Ascending aorta (tissue), 2 donors: ENCODE results near the gene TRIM2. TPM values are rescaled to one million over a fixed set of nuclear protein-coding genes. Genes with fewer than 3 reads are reported as not detected.

Experiments used
- DNase-seq, 2 donors: peaks; one replicate each; pipeline ENCODE4 v3.0.0-alpha.2; 2019; ENCODE audit warnings: low spot score in 2 of 2
- H3K27ac ChIP-seq, 2 donors: fragments of 200-600 bp; sonication (generic); one replicate each; pipeline ENCODE4 v1.5.1; 2016 to 2017; ENCODE audit warnings: mild to moderate bottlenecking in 1 of 2
- H3K27me3 ChIP-seq: fragments of 200-600 bp; sonication (generic); one replicate; pipeline ENCODE4 v1.5.1; 2017
- H3K36me3 ChIP-seq, 2 donors: fragments of 200-600 bp; sonication (generic); one replicate each; pipeline ENCODE4 v1.5.1; 2016
- H3K4me1 ChIP-seq, 2 donors: fragments of 200-600 bp; sonication (generic); one replicate each; pipeline ENCODE4 v1.5.1; 2016 to 2017; ENCODE audit warnings: mild to moderate bottlenecking in 1 of 2
- H3K4me3 ChIP-seq, 2 donors: fragments of 200-600 bp; sonication (generic); one replicate each; pipeline ENCODE4 v1.5.1; 2016 to 2017; ENCODE audit warnings: mild to moderate bottlenecking in 1 of 2
- H3K9me3 ChIP-seq, 2 donors: fragments of 200-600 bp; sonication (generic); one replicate each; pipeline ENCODE4 v1.5.1; 2016
- CTCF ChIP-seq, 3 experiments: fragments of 200-600 bp in 2 of 3; fragments of 450-650 bp in 1 of 3; sonication (generic) in 2 of 3; IDR thresholded peaks; one replicate each; pipeline ENCODE4 v1.5.1; 2016 to 2019; ENCODE audit warnings: antibody characterized with exemption in 3 of 3, mild to moderate bottlenecking in 1 of 3, moderate library complexity in 1 of 3
- intact Hi-C: fragments of 100-400 bp; cut with DNase I; formaldehyde crosslinking; loops from one replicate; pipeline ENCODE4 v1.15.1; 2023
- total RNA-seq: library from RNA; depleted of rRNA; stranded (reverse); fragments of >200 nt; gene quantifications from one replicate; pipeline ENCODE4 v1.1.0, GENCODE V29; 2016

The TRIM2 gene
- total RNA-seq, 1 donor from 2014 or later, result 33.3 TPM

DNA sequence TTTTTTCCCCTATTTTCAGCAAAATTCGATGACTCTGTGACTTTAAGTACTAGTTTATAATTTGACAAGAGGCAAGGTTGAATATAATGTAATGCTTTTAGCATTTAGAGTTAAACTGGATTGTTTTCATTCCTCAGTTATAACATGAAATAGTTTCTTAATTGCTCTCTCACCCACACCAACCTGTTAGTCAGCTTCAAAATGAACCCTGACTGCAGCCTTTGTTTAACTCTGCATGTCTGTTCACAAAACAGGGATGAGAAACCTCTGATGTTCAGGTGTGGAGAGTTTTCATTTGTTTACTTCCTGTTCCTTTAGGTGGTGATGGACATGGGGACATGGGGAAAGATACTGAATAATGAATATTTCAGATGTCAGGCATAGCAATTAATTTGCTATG, 90.4 kb downstream of the TRIM2 start:
- intact Hi-C loops, result no loop called here
- no peak for DNase-seq
- Histone ChIP-seq H3K27me3 (no peaks in the 10 kb centered on the region), H3K4me3 (no peak overlapping the region), H3K9me3 (peaks cover 0 to 2% of the 10 kb centered on the region in 2 donors), H3K27ac (no peak overlapping the region), H3K36me3 (peaks cover 3 to 24% of the 10 kb centered on the region in 2 donors), H3K4me1 (peaks cover 0 to 16% of the 10 kb centered on the region in 2 donors)
- no peak for TF ChIP-seq CTCF (IDR thresholded peaks at IDR 0.05)

DNA sequence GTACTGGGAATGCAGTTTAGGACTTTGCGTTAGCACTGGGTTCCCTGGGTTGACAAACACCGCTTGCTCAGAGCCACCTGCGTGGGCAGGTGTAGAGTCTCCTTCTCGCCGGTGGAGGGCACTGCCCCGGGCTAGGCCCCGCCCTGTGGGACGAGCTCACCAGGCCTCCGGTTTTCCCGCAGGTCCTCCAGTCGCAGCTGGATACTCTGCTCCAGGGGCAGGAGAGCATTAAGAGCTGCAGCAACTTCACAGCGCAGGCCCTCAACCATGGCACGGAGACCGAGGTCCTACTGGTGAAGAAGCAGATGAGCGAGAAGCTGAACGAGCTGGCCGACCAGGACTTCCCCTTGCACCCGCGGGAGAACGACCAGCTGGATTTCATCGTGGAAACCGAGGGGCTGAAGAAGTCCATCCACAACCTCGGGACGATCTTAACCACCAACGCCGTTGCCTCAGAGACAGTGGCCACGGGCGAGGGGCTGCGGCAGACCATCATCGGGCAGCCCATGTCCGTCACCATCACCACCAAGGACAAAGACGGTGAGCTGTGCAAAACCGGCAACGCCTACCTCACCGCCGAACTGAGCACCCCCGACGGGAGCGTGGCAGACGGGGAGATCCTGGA, 91.0 kb downstream of the TRIM2 start:
- DNase-seq, result no peak
- Histone ChIP-seq H3K9me3 (peaks cover 0 to 8% of the 10 kb centered on the region in 2 donors), H3K27ac (no peak overlapping the region), H3K36me3 (peaks cover 9 to 30% of the 10 kb centered on the region in 2 donors), H3K4me1 (peaks cover 0 to 16% of the 10 kb centered on the region in 2 donors), H3K4me3 (no peak overlapping the region), H3K27me3 (no peaks in the 10 kb centered on the region)
- intact Hi-C loops, result no loop called here
- no peak for TF ChIP-seq CTCF (IDR thresholded peaks at IDR 0.05)

- H3K27ac ChIP-seq, result no peak overlapping the region
- intact Hi-C loops, result no loop called here
Observed at GRCh38 chr4:153296040-153296823, 92.0 kb downstream of the TRIM2 start.

DNA sequence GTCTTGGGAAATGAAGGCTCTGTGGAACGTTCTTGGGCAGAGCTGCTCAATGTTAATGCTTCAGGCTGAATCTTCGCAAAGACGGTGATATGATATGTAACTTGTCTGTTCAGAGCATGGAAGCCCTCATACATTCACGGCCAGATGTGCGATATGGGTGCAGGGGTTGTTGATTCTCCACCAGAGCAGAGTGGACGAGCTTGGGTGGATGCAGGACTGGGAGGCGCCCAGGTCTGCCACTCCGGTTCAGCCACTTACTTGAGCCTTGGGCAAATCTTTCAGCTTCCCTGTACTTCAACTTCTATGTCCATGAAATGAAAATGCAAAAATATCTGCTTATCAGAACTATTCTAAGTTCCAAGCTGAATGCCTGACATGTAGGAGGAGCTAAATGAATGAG, 92.9 kb downstream of the TRIM2 start:
- Histone ChIP-seq H3K36me3 (peaks cover 9 to 36% of the 10 kb centered on the region in 2 donors), H3K4me3 (no peak overlapping the region), H3K9me3 (peaks cover 0 to 8% of the 10 kb centered on the region in 2 donors), H3K4me1 (peaks cover 0 to 16% of the 10 kb centered on the region in 2 donors), H3K27me3 (no peaks in the 10 kb centered on the region), H3K27ac (no peak overlapping the region)
- TF ChIP-seq CTCF (IDR thresholded peaks at IDR 0.05), result no peak
- intact Hi-C loops, result no loop called here
- DNase-seq, result no peak

More at GRCh38 chr4:153296040-153296823, 92.0 kb downstream of the TRIM2 start:
- Histone ChIP-seq H3K4me1 (peaks cover 0 to 16% of the 10 kb centered on the region in 2 donors), H3K9me3 (peaks cover 0 to 8% of the 10 kb centered on the region in 2 donors), H3K4me3 (no peak overlapping the region), H3K36me3 (peaks cover 9 to 36% of the 10 kb centered on the region in 2 donors), H3K27me3 (no peaks in the 10 kb centered on the region)
- TF ChIP-seq CTCF (IDR thresholded peaks at IDR 0.05), result no peak
- DNase-seq, result no peak

- no peak overlapping the region for H3K27ac ChIP-seq
- no peaks in the 10 kb centered on the region for H3K4me1 ChIP-seq
- DNase-seq, result no peak
- no peaks in the 10 kb centered on the region for H3K9me3 ChIP-seq
- no peaks in the 10 kb centered on the region for H3K27me3 ChIP-seq
- no peak for TF ChIP-seq CTCF (IDR thresholded peaks at IDR 0.05)
- intact Hi-C loops, result no loop called here
- H3K4me3 ChIP-seq, result no peak overlapping the region
- peaks cover 0 to 3% of the 10 kb centered on the region in 2 donors for H3K36me3 ChIP-seq
Observed at GRCh38 chr4:153310793-153311192, 106.5 kb downstream of the TRIM2 start.
